BLaER1 (cell line): ENCODE results near the gene GLCE.
"Not testable (repeated sequence)": the region's sequence is repeated elsewhere in the genome, so short reads cannot be mapped to it uniquely, and the experiment has no call there.

Experiments used
- H3K27ac ChIP-seq: shearing (Covaris generic); formaldehyde crosslinking; 2 replicates; pipeline ENCODE4 v1.8.1; 2022
- H3K27me3 ChIP-seq: shearing (Covaris generic); formaldehyde crosslinking; 2 replicates; pipeline ENCODE4 v1.8.1; 2022
- H3K36me3 ChIP-seq: shearing (Covaris generic); formaldehyde crosslinking; 2 replicates; pipeline ENCODE4 v1.8.1; 2022
- H3K4me1 ChIP-seq: shearing (Covaris generic); formaldehyde crosslinking; 2 replicates; pipeline ENCODE4 v1.8.1; 2022
- H3K4me2 ChIP-seq: shearing (Covaris generic); formaldehyde crosslinking; 2 replicates; pipeline ENCODE4 v1.8.1; 2022
- H3K4me3 ChIP-seq: shearing (Covaris generic); formaldehyde crosslinking; 2 replicates; pipeline ENCODE4 v1.8.1; 2022
- H3K9ac ChIP-seq: shearing (Covaris generic); formaldehyde crosslinking; 2 replicates; pipeline ENCODE4 v1.8.1; 2022
- H3K9me3 ChIP-seq: shearing (Covaris generic); formaldehyde crosslinking; 2 replicates; pipeline ENCODE4 v1.8.1; 2022
- H4K20me1 ChIP-seq: shearing (Covaris generic); formaldehyde crosslinking; 2 replicates; pipeline ENCODE4 v1.8.1; 2022
- Cebpa-rat ChIP-seq: shearing (Covaris generic); IDR thresholded peaks from 2 replicates; pipeline ENCODE4 v1.8.1; 2022

GLCE gene

GRCh38 chr15:69292826-69293420 is 132.5 kb downstream of the GLCE start:
- no peak overlapping the region for H3K27ac ChIP-seq
- no peaks in the 10 kb centered on the region for H3K36me3 ChIP-seq
- H3K9ac ChIP-seq, result no peak overlapping the region
- TF ChIP-seq Cebpa-rat, result no peak
- no peaks in the 10 kb centered on the region for H4K20me1 ChIP-seq
- H3K27me3 ChIP-seq, result no peaks in the 10 kb centered on the region
- no peak overlapping the region for H3K4me3 ChIP-seq
- H3K9me3 ChIP-seq, result no peaks in the 10 kb centered on the region
- no peak overlapping the region for H3K4me2 ChIP-seq
- no peaks in the 10 kb centered on the region for H3K4me1 ChIP-seq

GRCh38 chr15:69293741-69294615 is 133.5 kb downstream of the GLCE start:
- Histone ChIP-seq H3K36me3 (no peaks in the 10 kb centered on the region), H3K27me3 (no peaks in the 10 kb centered on the region)
- TF ChIP-seq Cebpa-rat, result no peak

GRCh38 chr15:69296606-69297005 is 136.2 kb downstream of the GLCE start:
- no peak overlapping the region for H3K4me2 ChIP-seq
- TF ChIP-seq Cebpa-rat, result no peak
- H4K20me1 ChIP-seq, result no peaks in the 10 kb centered on the region
- no peak overlapping the region for H3K27ac ChIP-seq
- H3K4me3 ChIP-seq, result no peak overlapping the region
- H3K27me3 ChIP-seq, result no peaks in the 10 kb centered on the region
- no peaks in the 10 kb centered on the region for H3K36me3 ChIP-seq
- no peak overlapping the region for H3K9ac ChIP-seq
- H3K4me1 ChIP-seq, result no peaks in the 10 kb centered on the region
- no peaks in the 10 kb centered on the region for H3K9me3 ChIP-seq

More at GRCh38 chr15:69293741-69294615, 133.5 kb downstream of the GLCE start:
- Histone ChIP-seq H4K20me1 (no peaks in the 10 kb centered on the region), H3K9me3 (no peaks in the 10 kb centered on the region), H3K9ac (no peak overlapping the region), H3K27ac (no peak overlapping the region), H3K4me1 (no peaks in the 10 kb centered on the region), H3K4me2 (no peak overlapping the region), H3K4me3 (no peak overlapping the region)

GRCh38 chr15:69297642-69298353 is 137.4 kb downstream of the GLCE start:
- no peaks in the 10 kb centered on the region for H3K27me3 ChIP-seq
- TF ChIP-seq Cebpa-rat, result no peak
- H3K9ac ChIP-seq, result no peak overlapping the region
- H3K9me3 ChIP-seq, result no peaks in the 10 kb centered on the region
- no peak overlapping the region for H3K27ac ChIP-seq
- no peaks in the 10 kb centered on the region for H4K20me1 ChIP-seq
- no peak overlapping the region for H3K4me3 ChIP-seq
- no peak overlapping the region for H3K4me2 ChIP-seq
- H3K4me1 ChIP-seq, result no peaks in the 10 kb centered on the region
- H3K36me3 ChIP-seq, result no peaks in the 10 kb centered on the region

GRCh38 chr15:69298354-69298696 is 137.9 kb downstream of the GLCE start:
- H4K20me1 ChIP-seq, result no peaks in the 10 kb centered on the region
- H3K9ac ChIP-seq, result no peak overlapping the region
- H3K36me3 ChIP-seq, result no peaks in the 10 kb centered on the region
- H3K9me3 ChIP-seq, result no peaks in the 10 kb centered on the region
- H3K27me3 ChIP-seq, result no peaks in the 10 kb centered on the region
- H3K4me3 ChIP-seq, result no peak overlapping the region
- no peaks in the 10 kb centered on the region for H3K4me1 ChIP-seq
- H3K27ac ChIP-seq, result no peak overlapping the region
- no peak overlapping the region for H3K4me2 ChIP-seq
- no peak for TF ChIP-seq Cebpa-rat

- Histone ChIP-seq H3K27ac (no peak within 1 kb of the TSS), H3K36me3 (no peaks in the 10 kb centered on the region), H3K9me3 (no peaks in the 10 kb centered on the region), H3K9ac (no peak within 1 kb of the TSS), H4K20me1 (no peaks in the 10 kb centered on the region), H3K4me2 (no peak within 1 kb of the TSS), H3K4me3 (no peak within 1 kb of the TSS), H3K4me1 (no peaks in the 10 kb centered on the region), H3K27me3 (no peaks in the 10 kb centered on the region)
- TF ChIP-seq Cebpa-rat, result no peak
These were observed 138.4 kb downstream of the GLCE start, which contains the start of gene PAQR5 for GRCh38 chr15:69298697-69299441. PAQR5 (plus strand) TSS chr15:69298912; CDS start chr15:69360081, 61,169 bp downstream.

GRCh38 chr15:69299451-69299886 is 139.0 kb downstream of the GLCE start:
- Histone ChIP-seq H3K9me3 (no peaks in the 10 kb centered on the region), H3K36me3 (no peaks in the 10 kb centered on the region), H3K27me3 (no peaks in the 10 kb centered on the region), H3K9ac (no peak overlapping the region), H3K27ac (no peak overlapping the region), H3K4me1 (no peaks in the 10 kb centered on the region), H3K4me2 (no peak overlapping the region), H3K4me3 (no peak overlapping the region), H4K20me1 (no peaks in the 10 kb centered on the region)
- TF ChIP-seq Cebpa-rat, result no peak

GRCh38 chr15:69299943-69300588 is 139.6 kb downstream of the GLCE start:
- Histone ChIP-seq H3K9ac (no peak overlapping the region), H3K9me3 (no peaks in the 10 kb centered on the region), H3K36me3 (no peaks in the 10 kb centered on the region), H3K4me1 (no peaks in the 10 kb centered on the region), H3K27me3 (no peaks in the 10 kb centered on the region), H4K20me1 (no peaks in the 10 kb centered on the region), H3K4me2 (no peak overlapping the region), H3K4me3 (no peak overlapping the region), H3K27ac (no peak overlapping the region)
- no peak for TF ChIP-seq Cebpa-rat

- H3K9ac ChIP-seq, H3K4me2 ChIP-seq, H3K27ac ChIP-seq, H3K27me3 ChIP-seq, H4K20me1 ChIP-seq, H3K36me3 ChIP-seq, H3K4me3 ChIP-seq, H3K4me1 ChIP-seq, H3K9me3 ChIP-seq: not testable (repeated sequence)
These were observed 140.7 kb downstream of the GLCE start for GRCh38 chr15:69301101-69301500.

GRCh38 chr15:69302087-69302486 is 141.7 kb downstream of the GLCE start:
- not testable (repeated sequence) for H3K36me3 ChIP-seq, H3K9ac ChIP-seq, H3K27me3 ChIP-seq, H4K20me1 ChIP-seq, H3K4me3 ChIP-seq, H3K4me2 ChIP-seq, H3K9me3 ChIP-seq, H3K27ac ChIP-seq, H3K4me1 ChIP-seq
